ENCODE data around the gene C5orf15.

C5orf15 gene

DNA sequence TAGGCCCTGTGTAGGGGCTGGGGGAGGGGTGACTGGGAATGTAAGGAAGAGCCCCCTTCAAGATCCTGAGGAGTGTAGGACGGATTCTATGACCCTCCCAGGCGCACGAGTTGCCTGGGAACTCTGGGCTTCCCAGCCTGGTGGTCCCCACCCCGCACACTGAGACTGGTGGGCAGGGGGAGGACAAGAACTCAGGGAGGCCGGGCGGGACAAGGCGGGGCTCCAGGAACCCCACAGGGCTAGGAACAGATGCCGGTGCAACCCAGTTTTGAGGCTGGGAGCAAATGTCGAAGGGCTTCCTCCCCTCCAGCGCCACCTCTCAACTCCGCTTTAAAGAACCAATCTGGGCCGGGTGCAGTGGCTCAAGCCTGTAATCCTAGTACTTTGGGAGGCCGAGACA lies 37.7 kb upstream of the C5orf15 start:
- ATAC-seq = no peak
- no peak for TF ChIP-seq ZNF8 (CRISPR knock-in tag; IDR thresholded peaks at IDR 0.05)
- no peak for TF ChIP-seq ARNTL (CRISPR knock-in tag; IDR thresholded peaks at IDR 0.05; ENCODE audit: borderline replicate concordance, low read depth)
- no peak for TF ChIP-seq PATZ1 (CRISPR knock-in tag; IDR thresholded peaks at IDR 0.05; ENCODE audit: borderline replicate concordance)
- TF ChIP-seq GLIS3 (CRISPR knock-in tag; IDR thresholded peaks at IDR 0.05) = no peak
- no peak for TF ChIP-seq ZFP30 (CRISPR knock-in tag; IDR thresholded peaks at IDR 0.05)

DNA sequence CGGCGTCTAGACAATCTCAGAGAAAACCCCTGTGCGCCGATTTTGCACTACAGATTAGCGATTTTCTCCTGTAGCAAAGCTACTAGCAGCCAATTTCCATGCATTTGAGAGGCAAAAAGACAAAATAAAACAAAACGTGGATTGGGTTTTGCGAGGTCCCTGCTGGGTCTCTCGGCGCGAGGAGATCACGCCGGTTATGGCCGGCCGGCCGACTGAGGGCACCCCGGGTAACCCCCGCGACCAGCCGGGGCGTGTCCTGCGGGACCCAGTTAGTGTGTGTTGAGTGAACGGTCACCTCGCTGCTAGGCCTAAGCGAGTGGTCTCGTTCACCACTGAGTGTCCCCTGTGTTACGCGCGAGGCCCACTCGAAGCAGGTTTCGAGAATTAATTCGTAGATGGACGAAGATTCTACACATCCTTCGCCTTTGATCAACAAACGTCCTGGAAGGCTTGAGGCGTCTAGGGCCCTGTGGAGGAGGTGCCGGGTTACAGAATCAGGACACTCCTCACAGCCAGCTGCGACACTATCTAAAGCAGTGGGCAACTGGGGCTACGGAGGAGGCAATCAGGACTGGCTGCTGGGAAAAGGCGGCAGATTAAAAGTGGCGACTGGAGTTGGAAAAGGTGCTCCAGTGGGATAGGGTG lies 37.1 kb upstream of the C5orf15 start:
- no peak for TF ChIP-seq PATZ1 (CRISPR knock-in tag; IDR thresholded peaks at IDR 0.05; ENCODE audit: borderline replicate concordance)
- no peak for TF ChIP-seq SNAI2 (CRISPR knock-in tag; IDR thresholded peaks at IDR 0.05)
- TF ChIP-seq GLIS3 (CRISPR knock-in tag; IDR thresholded peaks at IDR 0.05) = no peak
- TF ChIP-seq ZNF8 (CRISPR knock-in tag; IDR thresholded peaks at IDR 0.05) = no peak
- TF ChIP-seq CREB5 (CRISPR knock-in tag; IDR thresholded peaks at IDR 0.05; ENCODE audit: low read depth) = no peak
- no peak for TF ChIP-seq TOX (CRISPR knock-in tag; IDR thresholded peaks at IDR 0.05; ENCODE audit: borderline replicate concordance)
- TF ChIP-seq, protein P1, sequence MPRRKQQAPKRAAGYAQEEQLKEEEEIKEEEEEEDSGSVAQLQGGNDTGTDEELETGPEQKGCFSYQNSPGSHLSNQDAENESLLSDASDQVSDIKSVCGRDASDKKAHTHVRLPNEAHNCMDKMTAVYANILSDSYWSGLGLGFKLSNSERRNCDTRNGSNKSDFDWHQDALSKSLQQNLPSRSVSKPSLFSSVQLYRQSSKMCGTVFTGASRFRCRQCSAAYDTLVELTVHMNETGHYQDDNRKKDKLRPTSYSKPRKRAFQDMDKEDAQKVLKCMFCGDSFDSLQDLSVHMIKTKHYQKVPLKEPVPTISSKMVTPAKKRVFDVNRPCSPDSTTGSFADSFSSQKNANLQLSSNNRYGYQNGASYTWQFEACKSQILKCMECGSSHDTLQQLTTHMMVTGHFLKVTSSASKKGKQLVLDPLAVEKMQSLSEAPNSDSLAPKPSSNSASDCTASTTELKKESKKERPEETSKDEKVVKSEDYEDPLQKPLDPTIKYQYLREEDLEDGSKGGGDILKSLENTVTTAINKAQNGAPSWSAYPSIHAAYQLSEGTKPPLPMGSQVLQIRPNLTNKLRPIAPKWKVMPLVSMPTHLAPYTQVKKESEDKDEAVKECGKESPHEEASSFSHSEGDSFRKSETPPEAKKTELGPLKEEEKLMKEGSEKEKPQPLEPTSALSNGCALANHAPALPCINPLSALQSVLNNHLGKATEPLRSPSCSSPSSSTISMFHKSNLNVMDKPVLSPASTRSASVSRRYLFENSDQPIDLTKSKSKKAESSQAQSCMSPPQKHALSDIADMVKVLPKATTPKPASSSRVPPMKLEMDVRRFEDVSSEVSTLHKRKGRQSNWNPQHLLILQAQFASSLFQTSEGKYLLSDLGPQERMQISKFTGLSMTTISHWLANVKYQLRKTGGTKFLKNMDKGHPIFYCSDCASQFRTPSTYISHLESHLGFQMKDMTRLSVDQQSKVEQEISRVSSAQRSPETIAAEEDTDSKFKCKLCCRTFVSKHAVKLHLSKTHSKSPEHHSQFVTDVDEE (CRISPR knock-in tag; IDR thresholded peaks at IDR 0.05) = no peak
- no peak for TF ChIP-seq PPARA (CRISPR knock-in tag; IDR thresholded peaks at IDR 0.05; ENCODE audit: borderline replicate concordance)
- TF ChIP-seq POU6F1 (CRISPR knock-in tag; IDR thresholded peaks at IDR 0.05; ENCODE audit: borderline replicate concordance, low read depth) = no peak
- peak; percentile 6 for ATAC-seq

DNA sequence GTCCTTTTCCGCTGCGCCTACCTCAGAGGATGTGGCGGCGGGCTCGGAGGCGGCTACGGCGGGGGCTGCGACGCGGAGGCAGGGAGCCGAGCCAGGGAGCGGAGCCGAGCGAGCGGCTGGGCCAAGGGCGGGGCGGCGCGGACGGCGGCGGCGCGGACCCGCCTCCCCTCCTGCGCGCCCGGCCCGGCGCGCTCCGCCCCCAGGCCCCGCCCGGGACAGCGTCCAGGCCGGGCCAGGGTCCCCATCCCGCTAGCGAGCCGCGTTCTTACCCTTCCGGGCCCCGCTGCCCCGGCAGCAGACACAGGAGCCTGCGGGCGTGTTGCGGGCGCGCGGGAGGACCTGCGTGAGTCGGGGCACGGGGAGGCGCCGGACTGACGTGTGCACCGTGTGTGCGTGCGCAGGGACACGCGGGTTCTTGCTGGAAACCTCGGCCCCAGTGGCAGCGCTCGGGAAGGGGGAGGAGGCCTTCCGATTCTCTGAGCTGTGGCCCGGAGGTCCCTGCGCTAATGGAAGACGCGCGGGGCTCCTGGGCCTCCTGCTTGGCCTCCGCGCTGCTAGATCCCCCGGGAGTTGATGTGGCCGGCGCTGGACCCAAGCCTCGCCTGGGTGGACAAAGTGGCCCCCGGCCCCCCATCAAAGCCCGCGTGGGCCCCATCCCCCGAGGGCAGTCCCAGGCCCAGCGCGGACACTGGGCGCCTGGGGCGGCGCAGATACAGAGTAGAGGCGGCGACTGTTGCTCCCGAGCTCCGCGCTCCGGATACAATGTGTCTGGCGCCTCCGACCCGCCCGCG lies 36.4 kb upstream of the C5orf15 start, which contains the start of gene VDAC1:
Gene VDAC1, minus strand, starts transcription at position 350 of the 791 bp plus-strand sequence. CDS start 11,963 bp downstream, outside the sequence.
- ATAC-seq = peak; percentile 83
- TF ChIP-seq RARB (CRISPR knock-in tag; IDR thresholded peaks at IDR 0.05) (no peak), ZNF565 (CRISPR knock-in tag; conservative IDR thresholded peaks at IDR 0.05; ENCODE audit: low read depth) (no peak), SNAI2 (CRISPR knock-in tag; IDR thresholded peaks at IDR 0.05) (no peak), PPARA (CRISPR knock-in tag; IDR thresholded peaks at IDR 0.05; ENCODE audit: borderline replicate concordance) (no peak), CSDC2 (CRISPR knock-in tag; IDR thresholded peaks at IDR 0.05) (no peak), ZFP30 (CRISPR knock-in tag; IDR thresholded peaks at IDR 0.05) (no peak), TOX (CRISPR knock-in tag; IDR thresholded peaks at IDR 0.05; ENCODE audit: borderline replicate concordance) (no peak), ISL1 (CRISPR knock-in tag; IDR thresholded peaks at IDR 0.05) (no peak), ZNF70 (CRISPR knock-in tag; IDR thresholded peaks at IDR 0.05) (no peak), CREB5 (CRISPR knock-in tag; IDR thresholded peaks at IDR 0.05; ENCODE audit: low read depth) (no peak), TCF4 (CRISPR knock-in tag; IDR thresholded peaks at IDR 0.05; ENCODE audit: borderline replicate concordance) (no peak), PATZ1 (CRISPR knock-in tag; IDR thresholded peaks at IDR 0.05; ENCODE audit: borderline replicate concordance) (no peak), ESRRG (CRISPR knock-in tag; IDR thresholded peaks at IDR 0.05) (no peak), ZNF8 (CRISPR knock-in tag; IDR thresholded peaks at IDR 0.05) (no peak), OSR1 (CRISPR knock-in tag; IDR thresholded peaks at IDR 0.05) (no peak)
- TF ChIP-seq, protein P2, sequence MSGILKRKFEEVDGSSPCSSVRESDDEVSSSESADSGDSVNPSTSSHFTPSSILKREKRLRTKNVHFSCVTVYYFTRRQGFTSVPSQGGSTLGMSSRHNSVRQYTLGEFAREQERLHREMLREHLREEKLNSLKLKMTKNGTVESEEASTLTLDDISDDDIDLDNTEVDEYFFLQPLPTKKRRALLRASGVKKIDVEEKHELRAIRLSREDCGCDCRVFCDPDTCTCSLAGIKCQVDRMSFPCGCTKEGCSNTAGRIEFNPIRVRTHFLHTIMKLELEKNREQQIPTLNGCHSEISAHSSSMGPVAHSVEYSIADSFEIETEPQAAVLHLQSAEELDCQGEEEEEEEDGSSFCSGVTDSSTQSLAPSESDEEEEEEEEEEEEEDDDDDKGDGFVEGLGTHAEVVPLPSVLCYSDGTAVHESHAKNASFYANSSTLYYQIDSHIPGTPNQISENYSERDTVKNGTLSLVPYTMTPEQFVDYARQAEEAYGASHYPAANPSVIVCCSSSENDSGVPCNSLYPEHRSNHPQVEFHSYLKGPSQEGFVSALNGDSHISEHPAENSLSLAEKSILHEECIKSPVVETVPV (CRISPR knock-in tag; IDR thresholded peaks at IDR 0.05) = no peak
